HG03097 (cell line): ENCODE measurements around the gene POLRMT.
"Not testable (repeated sequence)": the region's sequence is repeated elsewhere in the genome, so short reads cannot be mapped to it uniquely, and the experiment has no call there.

ENCODE experiments used
- ATAC-seq: cut with Tn5 transposase; IDR thresholded peaks from one replicate; pipeline ENCODE4 v1.9.1; 2021; ENCODE audit not compliant: unreplicated experiment, low FRiP score

POLRMT gene

GRCh38 chr19:616062-616700, 17.2 kb downstream of the POLRMT start:
- no peak for ATAC-seq

GRCh38 chr19:615619-616018, 17.7 kb downstream of the POLRMT start:
- ATAC-seq = no peak

- no peak for ATAC-seq
Measured at GRCh38 chr19:613732-614567, 19.4 kb downstream of the POLRMT start.

- no peak for ATAC-seq
Measured at GRCh38 chr19:612941-613340, 20.4 kb downstream of the POLRMT start.

- ATAC-seq = no peak
Measured at GRCh38 chr19:611481-611868, 21.9 kb downstream of the POLRMT start.

GRCh38 chr19:610801-611480, 22.4 kb downstream of the POLRMT start:
- ATAC-seq = no peak

- ATAC-seq = no peak
Measured at GRCh38 chr19:610071-610800, 23.1 kb downstream of the POLRMT start.

GRCh38 chr19:609004-609346, 24.4 kb downstream of the POLRMT start:
- ATAC-seq = no peak

GRCh38 chr19:608155-609003, 25.0 kb downstream of the POLRMT start:
- ATAC-seq = no peak

- ATAC-seq = no peak
Measured at GRCh38 chr19:607301-608154, 25.8 kb downstream of the POLRMT start.

- not testable (repeated sequence) for ATAC-seq
Measured at GRCh38 chr19:605061-605971, 28.0 kb downstream of the POLRMT start.

- no peak for ATAC-seq
Measured at GRCh38 chr19:604355-604754, 29.0 kb downstream of the POLRMT start.

- ATAC-seq = not testable (repeated sequence)
Measured at GRCh38 chr19:603779-604178, 29.6 kb downstream of the POLRMT start.

GRCh38 chr19:603302-603639, 30.1 kb downstream of the POLRMT start:
- not testable (repeated sequence) for ATAC-seq

GRCh38 chr19:602391-603301, 30.7 kb downstream of the POLRMT start:
- ATAC-seq = no peak

- no peak for ATAC-seq
Measured at GRCh38 chr19:601790-602189, 31.5 kb downstream of the POLRMT start.

- ATAC-seq = no peak
Measured at GRCh38 chr19:601310-601709, 32.0 kb downstream of the POLRMT start.
